HG03139 (cell line): Measurements from ENCODE around the gene FGFBP3.

Experiments
- ATAC-seq: cut with Tn5 transposase; IDR thresholded peaks from one replicate; pipeline ENCODE4 v1.9.1; 2021; ENCODE audit not compliant: unreplicated experiment

FGFBP3 gene

GRCh38 chr10:91856637-91857036 is 52.6 kb downstream of the FGFBP3 start:
- no peak for ATAC-seq
